Activated T-helper 2 cell treated with anti-CD3 and anti-CD28 coated beads, Interferon-gamma antibody, Interleukin-2, Interleukin-4, amounts not matched to agents 10 μg/mL and 5 μg/mL and 100 μg/mL, durations not matched to agents 14 hours and 24 hours and 36 hours (primary cell): ENCODE results near the gene MGAT5B. TPM values are rescaled to one million over a fixed set of nuclear protein-coding genes. Genes with fewer than 3 reads are reported as not detected.

Source experiments
- DNase-seq: peaks from one replicate; pipeline ENCODE4 v3.0.0; 2021; ENCODE audit warnings: low spot score
- H3K27ac Mint-ChIP-seq: one replicate; pipeline ENCODE4 v1.8.0; 2021; ENCODE audit warnings: mixed read lengths
- H3K27me3 Mint-ChIP-seq: one replicate; pipeline ENCODE4 v1.8.0; 2021; ENCODE audit warnings: low read depth, mixed read lengths
- H3K36me3 Mint-ChIP-seq: one replicate; pipeline ENCODE4 v1.8.0; 2021; ENCODE audit warnings: low read depth, mixed read lengths
- H3K4me1 Mint-ChIP-seq: one replicate; pipeline ENCODE4 v1.8.0; 2021; ENCODE audit warnings: low read depth, mixed read lengths
- H3K4me3 Mint-ChIP-seq: one replicate; pipeline ENCODE4 v1.8.0; 2021; ENCODE audit warnings: low read depth, mild to moderate bottlenecking, moderate library complexity, mixed read lengths
- H3K9me3 Mint-ChIP-seq: one replicate; pipeline ENCODE4 v1.8.0; 2021; ENCODE audit warnings: mixed read lengths
- intact Hi-C: fragments of 100-400 bp; cut with micrococcal nuclease; formaldehyde crosslinking; loops from one replicate; pipeline ENCODE4 v1.15.1; 2023
- total RNA-seq: library from RNA; stranded (reverse); gene quantifications from 2 replicates; pipeline ENCODE4 v1.2.3, GENCODE V29; 2022

The MGAT5B gene
- total RNA-seq, 1 donor from 2014 or later = 0.55 TPM

- H3K9me3 Mint-ChIP-seq = no peaks in the 10 kb centered on the region
- intact Hi-C loops = no loop called here
These were observed 18.2 kb downstream of the MGAT5B start for GRCh38 chr17:76886395-76886794.

GRCh38 chr17:76887802-76888201, 19.6 kb downstream of the MGAT5B start:
- H3K27me3 Mint-ChIP-seq = no peaks in the 10 kb centered on the region
- intact Hi-C loops = no loop called here
- H3K4me3 Mint-ChIP-seq = no peak overlapping the region
- no peak for DNase-seq
- no peak overlapping the region for H3K27ac Mint-ChIP-seq
- H3K9me3 Mint-ChIP-seq = no peaks in the 10 kb centered on the region
- H3K4me1 Mint-ChIP-seq = no peaks in the 10 kb centered on the region
- H3K36me3 Mint-ChIP-seq = no peaks in the 10 kb centered on the region

More at GRCh38 chr17:76886395-76886794, 18.2 kb downstream of the MGAT5B start:
- no peak overlapping the region for H3K27ac Mint-ChIP-seq
- no peak for DNase-seq
- no peaks in the 10 kb centered on the region for H3K4me1 Mint-ChIP-seq
- no peaks in the 10 kb centered on the region for H3K27me3 Mint-ChIP-seq
- H3K36me3 Mint-ChIP-seq = no peaks in the 10 kb centered on the region
- no peak overlapping the region for H3K4me3 Mint-ChIP-seq

- no peaks in the 10 kb centered on the region for H3K9me3 Mint-ChIP-seq
- no peak overlapping the region for H3K27ac Mint-ChIP-seq
- no peaks in the 10 kb centered on the region for H3K4me1 Mint-ChIP-seq
- intact Hi-C loops = no loop called here
- no peak for DNase-seq
- H3K27me3 Mint-ChIP-seq = no peaks in the 10 kb centered on the region
- H3K36me3 Mint-ChIP-seq = no peaks in the 10 kb centered on the region
- H3K4me3 Mint-ChIP-seq = no peak overlapping the region
These were observed 20.5 kb downstream of the MGAT5B start for GRCh38 chr17:76888661-76889060.

- Mint-ChIP-seq H3K36me3 (no peaks in the 10 kb centered on the region), H3K4me1 (no peaks in the 10 kb centered on the region), H3K4me3 (no peak overlapping the region), H3K9me3 (no peaks in the 10 kb centered on the region), H3K27me3 (no peaks in the 10 kb centered on the region), H3K27ac (no peak overlapping the region)
- intact Hi-C loops = no loop called here
- no peak for DNase-seq
These were observed 21.1 kb downstream of the MGAT5B start for GRCh38 chr17:76889323-76889722.

GRCh38 chr17:76892329-76892728, 24.1 kb downstream of the MGAT5B start:
- no peaks in the 10 kb centered on the region for H3K36me3 Mint-ChIP-seq
- H3K27ac Mint-ChIP-seq = no peak overlapping the region
- no peak overlapping the region for H3K4me3 Mint-ChIP-seq
- intact Hi-C loops = no loop called here
- DNase-seq = no peak
- H3K4me1 Mint-ChIP-seq = no peaks in the 10 kb centered on the region
- H3K27me3 Mint-ChIP-seq = no peaks in the 10 kb centered on the region
- H3K9me3 Mint-ChIP-seq = no peaks in the 10 kb centered on the region

- no peaks in the 10 kb centered on the region for H3K9me3 Mint-ChIP-seq
- DNase-seq = no peak
- no peaks in the 10 kb centered on the region for H3K36me3 Mint-ChIP-seq
- H3K4me3 Mint-ChIP-seq = no peak overlapping the region
- no peaks in the 10 kb centered on the region for H3K27me3 Mint-ChIP-seq
- no peak overlapping the region for H3K27ac Mint-ChIP-seq
- intact Hi-C loops = no loop called here
- no peaks in the 10 kb centered on the region for H3K4me1 Mint-ChIP-seq
These were observed 25.6 kb downstream of the MGAT5B start for GRCh38 chr17:76893623-76894334.

GRCh38 chr17:76894842-76895241, 26.6 kb downstream of the MGAT5B start:
- DNase-seq = no peak
- Mint-ChIP-seq H3K9me3 (no peaks in the 10 kb centered on the region), H3K27me3 (no peaks in the 10 kb centered on the region), H3K36me3 (no peaks in the 10 kb centered on the region), H3K27ac (no peak overlapping the region), H3K4me1 (no peaks in the 10 kb centered on the region), H3K4me3 (no peak overlapping the region)
- intact Hi-C loops = no loop called here

- Mint-ChIP-seq H3K4me3 (no peak overlapping the region), H3K4me1 (no peaks in the 10 kb centered on the region), H3K27me3 (no peaks in the 10 kb centered on the region), H3K36me3 (no peaks in the 10 kb centered on the region), H3K9me3 (no peaks in the 10 kb centered on the region), H3K27ac (no peak overlapping the region)
- intact Hi-C loops = no loop called here
- no peak for DNase-seq
These were observed 28.8 kb downstream of the MGAT5B start for GRCh38 chr17:76897023-76897422.

- no peaks in the 10 kb centered on the region for H3K27me3 Mint-ChIP-seq
- no peak for DNase-seq
- H3K36me3 Mint-ChIP-seq = no peaks in the 10 kb centered on the region
- no peak overlapping the region for H3K27ac Mint-ChIP-seq
- intact Hi-C loops = no loop called here
- no peaks in the 10 kb centered on the region for H3K4me1 Mint-ChIP-seq
- no peak overlapping the region for H3K4me3 Mint-ChIP-seq
- H3K9me3 Mint-ChIP-seq = no peaks in the 10 kb centered on the region
These were observed 31.2 kb downstream of the MGAT5B start for GRCh38 chr17:76899414-76899813.

GRCh38 chr17:76900723-76901122, 32.5 kb downstream of the MGAT5B start:
- Mint-ChIP-seq H3K36me3 (no peaks in the 10 kb centered on the region), H3K9me3 (no peaks in the 10 kb centered on the region), H3K4me3 (no peak overlapping the region), H3K27ac (no peak overlapping the region), H3K27me3 (no peaks in the 10 kb centered on the region), H3K4me1 (no peaks in the 10 kb centered on the region)
- intact Hi-C loops = no loop called here
- DNase-seq = no peak

GRCh38 chr17:76901542-76902197, 33.5 kb downstream of the MGAT5B start:
- H3K4me3 Mint-ChIP-seq = no peak overlapping the region
- H3K27ac Mint-ChIP-seq = no peak overlapping the region
- DNase-seq = no peak
- intact Hi-C loops = no loop called here
- no peaks in the 10 kb centered on the region for H3K4me1 Mint-ChIP-seq
- H3K27me3 Mint-ChIP-seq = no peaks in the 10 kb centered on the region
- no peaks in the 10 kb centered on the region for H3K9me3 Mint-ChIP-seq
- H3K36me3 Mint-ChIP-seq = no peaks in the 10 kb centered on the region

GRCh38 chr17:76902476-76902875, 34.3 kb downstream of the MGAT5B start:
- Mint-ChIP-seq H3K4me1 (no peaks in the 10 kb centered on the region), H3K36me3 (no peaks in the 10 kb centered on the region), H3K9me3 (no peaks in the 10 kb centered on the region), H3K27me3 (no peaks in the 10 kb centered on the region), H3K27ac (no peak overlapping the region), H3K4me3 (no peak overlapping the region)
- intact Hi-C loops = no loop called here
- no peak for DNase-seq

- no peaks in the 10 kb centered on the region for H3K9me3 Mint-ChIP-seq
- no peaks in the 10 kb centered on the region for H3K36me3 Mint-ChIP-seq
- no peak for DNase-seq
- H3K27me3 Mint-ChIP-seq = no peaks in the 10 kb centered on the region
- no peak overlapping the region for H3K27ac Mint-ChIP-seq
- no peak overlapping the region for H3K4me3 Mint-ChIP-seq
- no peaks in the 10 kb centered on the region for H3K4me1 Mint-ChIP-seq
- intact Hi-C loops = no loop called here
These were observed 35.4 kb downstream of the MGAT5B start for GRCh38 chr17:76903631-76904030.
